GM18511 (cell line): Measurements from ENCODE around the gene ARFIP1.
"Not testable (repeated sequence)": the region's sequence is repeated elsewhere in the genome, so short reads cannot be mapped to it uniquely, and the experiment has no call there.

ENCODE experiments used
- ATAC-seq: cut with Tn5 transposase; IDR thresholded peaks from one replicate; pipeline ENCODE4 v1.9.1; 2021; ENCODE audit warnings: mild to moderate bottlenecking, moderate library complexity; ENCODE audit not compliant: unreplicated experiment

ARFIP1 gene

GRCh38 chr4:152887981-152888380, 108.2 kb downstream of the ARFIP1 start:
- ATAC-seq = no peak

GRCh38 chr4:152892974-152893373, 113.2 kb downstream of the ARFIP1 start:
- ATAC-seq = no peak

GRCh38 chr4:152894673-152895072, 114.9 kb downstream of the ARFIP1 start:
- ATAC-seq = no peak

GRCh38 chr4:152896811-152897210, 117.1 kb downstream of the ARFIP1 start:
- ATAC-seq = no peak

GRCh38 chr4:152898133-152898532, 118.4 kb downstream of the ARFIP1 start:
- ATAC-seq = not testable (repeated sequence)

GRCh38 chr4:152898606-152899005, 118.9 kb downstream of the ARFIP1 start:
- ATAC-seq = no peak

- no peak for ATAC-seq
Observed at GRCh38 chr4:152900395-152900794, 120.6 kb downstream of the ARFIP1 start.

GRCh38 chr4:152901205-152901604, 121.5 kb downstream of the ARFIP1 start:
- ATAC-seq = no peak

GRCh38 chr4:152903658-152904057, 123.9 kb downstream of the ARFIP1 start:
- ATAC-seq = no peak

- no peak for ATAC-seq
Observed at GRCh38 chr4:152909901-152910300, 130.1 kb downstream of the ARFIP1 start.

GRCh38 chr4:152910521-152910920, 130.8 kb downstream of the ARFIP1 start:
- no peak for ATAC-seq

- no peak for ATAC-seq
Observed at GRCh38 chr4:152917543-152918395, 138.0 kb downstream of the ARFIP1 start.

- ATAC-seq = no peak
Observed at GRCh38 chr4:152919826-152920225, 140.1 kb downstream of the ARFIP1 start.

GRCh38 chr4:152920768-152921167, 141.0 kb downstream of the ARFIP1 start:
- ATAC-seq = no peak

GRCh38 chr4:152921284-152921683, 141.5 kb downstream of the ARFIP1 start:
- no peak for ATAC-seq

- no peak for ATAC-seq
Observed at GRCh38 chr4:152925851-152926250, 146.1 kb downstream of the ARFIP1 start.

GRCh38 chr4:152926959-152927358, 147.2 kb downstream of the ARFIP1 start:
- no peak for ATAC-seq

GRCh38 chr4:152927737-152928136, 148.0 kb downstream of the ARFIP1 start:
- ATAC-seq = no peak

- no peak for ATAC-seq
Observed at GRCh38 chr4:152928286-152928685, 148.5 kb downstream of the ARFIP1 start.

GRCh38 chr4:152929888-152930287, 150.1 kb downstream of the ARFIP1 start:
- ATAC-seq = no peak

GRCh38 chr4:152935143-152935542, 155.4 kb downstream of the ARFIP1 start:
- ATAC-seq = no peak

GRCh38 chr4:152935631-152936445, 156.1 kb downstream of the ARFIP1 start, which contains the start of gene FHDC1:
Gene FHDC1 (plus strand): TSS chr4:152936323. CDS start chr4:152943058, 6,735 bp downstream.
- peak; percentile 43 for ATAC-seq
